Measurements from ENCODE around the gene GALNT16. TPM values are rescaled to one million over a fixed set of nuclear protein-coding genes. Genes with fewer than 3 reads are reported as not detected.

GALNT16 gene
- total and polyA plus RNA-seq, 2 donors (not counting 3 experiments of a cell fraction or from before 2014, with no cell fraction given): 0.39 to 0.49 TPM

- Histone ChIP-seq H3K27me3 (ENCODE audit: control insufficient read depth in 2 of 2, insufficient read depth in 2 of 2, low read length in 2 of 2) (peaks cover 0 to 18% of the 10 kb centered on the region in 2 experiments), H3K36me3 (ENCODE audit: control insufficient read depth in 2 of 2, extremely low read depth in 1 of 2, insufficient read depth in 2 of 2, low read length in 2 of 2) (no peaks in the 10 kb centered on the region), H2AFZ (ENCODE audit: low read depth, low read length) (no peak overlapping the region), H4K20me1 (replicated peaks; ENCODE audit: control insufficient read depth, extremely low read depth, insufficient read depth, low read length) (no peaks in the 10 kb centered on the region), H3K79me2 (ENCODE audit: control insufficient read depth, insufficient read depth, low read length) (no peaks in the 10 kb centered on the region), H3K4me1 (ENCODE audit: control insufficient read depth, extremely low read depth, insufficient read depth, low read length) (no peaks in the 10 kb centered on the region), H3K9ac (replicated peaks; ENCODE audit: extremely low read depth, insufficient read depth, low read length) (no peak overlapping the region), H3K9me3 (replicated peaks; ENCODE audit: control insufficient read depth, insufficient read depth, low read length) (no peaks in the 10 kb centered on the region), H3K27ac (ENCODE audit: insufficient read depth, low read depth, low read length) (no peak overlapping the region), H3K9me1 (replicated peaks; ENCODE audit: control insufficient read depth, extremely low read depth, insufficient read depth, low read length) (no peaks in the 10 kb centered on the region), H3K4me3 (replicated peaks in 1 of 3; ENCODE audit: insufficient read depth in 1 of 3, low read depth in 1 of 3, low read length in 3 of 3) (no peak overlapping the region), H3K4me2 (ENCODE audit: insufficient read depth, low read length) (no peak overlapping the region)
- DNase-seq (ENCODE audit: low read depth, low spot score) (no peak), FAIRE-seq (no peak)
- TF ChIP-seq CTCF (IDR thresholded peaks at IDR 0.05; ENCODE audit: extremely low read depth in 1 of 2, insufficient read depth in 1 of 2, low read depth in 1 of 2, low read length in 2 of 2) (no peak), GATA2 (IDR thresholded peaks at IDR 0.05; ENCODE audit: insufficient read depth, insufficient read length, low read depth, low read length) (no peak), POLR2A (IDR thresholded peaks at IDR 0.05; ENCODE audit: low read depth, low read length) (no peak), JUN (IDR thresholded peaks at IDR 0.05; ENCODE audit: borderline replicate concordance, insufficient read depth, insufficient read length, low read depth) (no peak), MYC (IDR thresholded peaks at IDR 0.05; ENCODE audit: low read depth, low read length) (no peak), FOS (IDR thresholded peaks at IDR 0.05; ENCODE audit: borderline replicate concordance, insufficient read depth, low read length) (no peak), POLR2AphosphoS5 (IDR thresholded peaks at IDR 0.05; ENCODE audit: insufficient read depth, low read depth, low read length) (no peak), MAX (IDR thresholded peaks at IDR 0.05; ENCODE audit: insufficient read depth, insufficient read length) (no peak), EZH2 (IDR thresholded peaks at IDR 0.05; ENCODE audit: borderline replicate concordance, low read depth, low read length, severe bottlenecking) (no peak)
- dilution Hi-C loops (cut with MboI; ENCODE audit: extremely low pct_ligation_motif_present, low sequenced_read_pairs): no loop called here
- no TSS peak for BruUV-seq (replicated peaks)
- ChIA-PET POLR2A (no interaction called here), CTCF (interaction anchor here (1.1 kb wide), 1 partner anchor 9 kb away, joined by 3 read pairs; no protein-coding TSS in a partner anchor)
- intact Hi-C loops (cut with micrococcal nuclease): no loop called here
Measured at GRCh38 chr14:69337984-69338383, 78.0 kb downstream of the GALNT16 start.

All from endothelial cell of umbilical vein (primary cell).